ENCODE measurements around the gene CD244. TPM values are rescaled to one million over a fixed set of nuclear protein-coding genes. Genes with fewer than 3 reads are reported as not detected.

The CD244 gene
- total RNA-seq, 1 experiment from 2014 or later, result not detected

- DNase-seq (ENCODE audit: low read depth), result no peak
Observed at GRCh38 chr1:160781914-160782689, 80.6 kb downstream of the CD244 start.

- no peak for DNase-seq (ENCODE audit: low read depth)
Observed at GRCh38 chr1:160781186-160781766, 81.4 kb downstream of the CD244 start.

DNA sequence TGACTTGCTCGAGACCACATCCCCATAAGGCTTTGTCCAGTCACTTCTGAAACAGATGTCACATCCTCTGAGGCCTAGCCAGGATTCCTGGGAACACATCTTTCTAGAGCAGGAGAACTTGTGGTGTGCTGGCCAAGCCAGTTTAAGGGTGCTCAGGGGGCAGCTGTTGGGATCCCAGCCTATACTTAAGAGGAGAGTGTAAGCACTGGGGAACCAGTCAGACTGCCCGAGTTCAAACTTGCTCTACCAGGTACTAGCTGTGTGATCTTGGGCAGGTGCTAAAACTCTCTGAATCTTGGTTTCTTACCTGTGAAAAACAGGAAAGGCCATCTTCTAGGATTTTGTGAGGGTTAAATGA, 82.3 kb downstream of the CD244 start:
- no peak for DNase-seq (ENCODE audit: low read depth)

Other genes with a start within 250 kb of the CD244 start
- gene SLAMF1, start 215.8 kb downstream of the CD244 start, total RNA-seq (2014; rRNA removed; shearing (Covaris generic)), result 0.03 TPM in 1 of 2 replicates, not detected in the other
- gene CD48, start 151.1 kb downstream of the CD244 start, total RNA-seq (2014; rRNA removed; shearing (Covaris generic)), result not detected in 2 replicates
- 4.2 and 9.8 TPM in 2 replicates for gene SLAMF7, start 123.6 kb downstream of the CD244 start, total RNA-seq (2014; rRNA removed; shearing (Covaris generic))
- not detected in 2 replicates for gene LY9, start 66.7 kb downstream of the CD244 start, total RNA-seq (2014; rRNA removed; shearing (Covaris generic))
- not detected in 2 replicates for gene ITLN1, start 22.3 kb upstream of the CD244 start, total RNA-seq (2014; rRNA removed; shearing (Covaris generic))
- gene ITLN2, start 91.9 kb upstream of the CD244 start, total RNA-seq (2014; rRNA removed; shearing (Covaris generic)), result not detected in 2 replicates
- gene F11R, start 158.3 kb upstream of the CD244 start, total RNA-seq (2014; rRNA removed; shearing (Covaris generic)), result 6.6 and 10.3 TPM in 2 replicates
- 0.30 TPM in 1 of 2 replicates, not detected in the other for gene TSTD1, start 176.1 kb upstream of the CD244 start, total RNA-seq (2014; rRNA removed; shearing (Covaris generic))
- 79.4 and 81.9 TPM in 2 replicates for gene USF1, start 183.1 kb upstream of the CD244 start, total RNA-seq (2014; rRNA removed; shearing (Covaris generic))
- gene ARHGAP30, start 207.0 kb upstream of the CD244 start, total RNA-seq (2014; rRNA removed; shearing (Covaris generic)), result 4.0 and 6.0 TPM in 2 replicates
- gene NECTIN4, start 226.7 kb upstream of the CD244 start, total RNA-seq (2014; rRNA removed; shearing (Covaris generic)), result 1.4 and 1.9 TPM in 2 replicates
- gene KLHDC9, start 235.5 kb upstream of the CD244 start, total RNA-seq (2014; rRNA removed; shearing (Covaris generic)), result 0.51 and 1.0 TPM in 2 replicates

Data from HT1080 (cell line).